Measurements from ENCODE around the gene ZNF385B. TPM values are rescaled to one million over a fixed set of nuclear protein-coding genes. Genes with fewer than 3 reads are reported as not detected.

The ZNF385B gene
- total RNA-seq, 1 experiment from 2014 or later = 0.77 TPM

GRCh38 chr2:179612591-179613298, 248.7 kb downstream of the ZNF385B start:
- Histone ChIP-seq H3K4me3 (ENCODE audit: low read depth, low read length) (no peak overlapping the region), H3K36me3 (ENCODE audit: control insufficient read depth, insufficient read depth, low read length) (no peaks in the 10 kb centered on the region), H3K9me3 (no peaks in the 10 kb centered on the region), H3K27me3 (replicated peaks; ENCODE audit: control insufficient read depth, insufficient read depth, low read length) (no peaks in the 10 kb centered on the region), H3K4me1 (no peaks in the 10 kb centered on the region; the same call in 1 of the 2 replicates)
- TF ChIP-seq CTCF (IDR thresholded peaks at IDR 0.05; ENCODE audit: insufficient read depth in 1 of 2, low read depth in 1 of 2, low read length in 1 of 2, severe bottlenecking in 1 of 2, unreplicated experiment in 1 of 2) = no peak
- Mint-ChIP-seq H3K4me1 (ENCODE audit: low read depth, unreplicated experiment) (no peaks in the 10 kb centered on the region), H3K4me3 (ENCODE audit: unreplicated experiment) (no peak overlapping the region), H3K36me3 (ENCODE audit: insufficient read depth, unreplicated experiment) (no peaks in the 10 kb centered on the region), H3K27ac (ENCODE audit: unreplicated experiment) (no peak overlapping the region), H3K27me3 (ENCODE audit: insufficient read depth, unreplicated experiment) (no peaks in the 10 kb centered on the region), H3K9me3 (ENCODE audit: unreplicated experiment) (peaks cover 12% of the 10 kb centered on the region)
- BruUV-seq (replicated peaks) = no TSS peak
- POLR2A ChIA-PET = no interaction called here
- DNase-seq = no peak
- intact Hi-C loops (cut with micrococcal nuclease; ENCODE audit: unreplicated experiment) = no loop called here
- CTCF ChIA-PET = no interaction called here

- no peak overlapping the region for H3K27ac Mint-ChIP-seq (ENCODE audit: unreplicated experiment)
Observed at GRCh38 chr2:179612108-179612507, 249.3 kb downstream of the ZNF385B start.

GRCh38 chr2:179606141-179606540, 255.3 kb downstream of the ZNF385B start:
- no peak for TF ChIP-seq CTCF (IDR thresholded peaks at IDR 0.05; ENCODE audit: insufficient read depth in 1 of 2, low read depth in 1 of 2, low read length in 1 of 2, severe bottlenecking in 1 of 2, unreplicated experiment in 1 of 2)
- Histone ChIP-seq H3K9me3 (no peaks in the 10 kb centered on the region), H3K4me3 (ENCODE audit: low read depth, low read length) (no peak overlapping the region), H3K36me3 (ENCODE audit: control insufficient read depth, insufficient read depth, low read length) (no peaks in the 10 kb centered on the region), H3K4me1 (no peaks in the 10 kb centered on the region), H3K27me3 (replicated peaks; ENCODE audit: control insufficient read depth, insufficient read depth, low read length) (no peaks in the 10 kb centered on the region)
- no peaks in the 10 kb centered on the region for H3K36me3 Mint-ChIP-seq (ENCODE audit: insufficient read depth, unreplicated experiment)
- BruUV-seq (replicated peaks) = no TSS peak
- peaks cover under 1% of the 10 kb centered on the region for H3K9me3 Mint-ChIP-seq (ENCODE audit: unreplicated experiment)
- DNase-seq = no peak
- H3K4me3 Mint-ChIP-seq (ENCODE audit: unreplicated experiment) = no peak overlapping the region
- intact Hi-C loops (cut with micrococcal nuclease; ENCODE audit: unreplicated experiment) = no loop called here
- ChIA-PET CTCF (no interaction called here), POLR2A (no interaction called here)
- no peaks in the 10 kb centered on the region for H3K4me1 Mint-ChIP-seq (ENCODE audit: low read depth, unreplicated experiment)
- H3K27ac Mint-ChIP-seq (ENCODE audit: unreplicated experiment) = no peak overlapping the region
- H3K27me3 Mint-ChIP-seq (ENCODE audit: insufficient read depth, unreplicated experiment) = no peaks in the 10 kb centered on the region

More at GRCh38 chr2:179612108-179612507, 249.3 kb downstream of the ZNF385B start:
- no peak for TF ChIP-seq CTCF (IDR thresholded peaks at IDR 0.05; ENCODE audit: insufficient read depth in 1 of 2, low read depth in 1 of 2, low read length in 1 of 2, severe bottlenecking in 1 of 2, unreplicated experiment in 1 of 2)
- no peak for DNase-seq
- H3K4me3 ChIP-seq (ENCODE audit: low read depth, low read length) = no peak overlapping the region
- POLR2A ChIA-PET = no interaction called here
- BruUV-seq (replicated peaks) = no TSS peak
- intact Hi-C loops (cut with micrococcal nuclease; ENCODE audit: unreplicated experiment) = no loop called here
- Mint-ChIP-seq H3K9me3 (ENCODE audit: unreplicated experiment) (peaks cover 12% of the 10 kb centered on the region), H3K36me3 (ENCODE audit: insufficient read depth, unreplicated experiment) (no peaks in the 10 kb centered on the region), H3K4me3 (ENCODE audit: unreplicated experiment) (no peak overlapping the region), H3K4me1 (ENCODE audit: low read depth, unreplicated experiment) (no peaks in the 10 kb centered on the region), H3K27me3 (ENCODE audit: insufficient read depth, unreplicated experiment) (no peaks in the 10 kb centered on the region)
- no peaks in the 10 kb centered on the region for H3K9me3 ChIP-seq
- no peaks in the 10 kb centered on the region for H3K27me3 ChIP-seq (replicated peaks; ENCODE audit: control insufficient read depth, insufficient read depth, low read length)
- H3K4me1 ChIP-seq = no peaks in the 10 kb centered on the region; the same call in 1 of the 2 replicates
- no peaks in the 10 kb centered on the region for H3K36me3 ChIP-seq (ENCODE audit: control insufficient read depth, insufficient read depth, low read length)
- CTCF ChIA-PET = no interaction called here

Data from Caco-2 (cell line).